ENCODE measurements around the gene CARHSP1. TPM values are rescaled to one million over a fixed set of nuclear protein-coding genes. Genes with fewer than 3 reads are reported as not detected.

CARHSP1 gene
- total and polyA plus RNA-seq, 9 of the 15 experiments (the other 6 are each of a cell fraction or from before 2014, with no cell fraction given), result 5.8 to 114 (median 41.1) TPM

- DNase-seq (ENCODE audit: extremely low read depth in 1 of 4, low spot score in 3 of 4) (no peak), ATAC-seq (no peak), FAIRE-seq (no peak)
- Histone ChIP-seq H3K4me3 (no peak overlapping the region), H3K36me3 (ENCODE audit: control insufficient read depth, insufficient read depth, low read length) (no peaks in the 10 kb centered on the region), H3K9ac (ENCODE audit: insufficient read depth in 1 of 2, low read depth in 2 of 2, low read length in 2 of 2) (no peak overlapping the region; a peak in 1 of 4 replicates), H3K27me3 (ENCODE audit: control insufficient read depth in 2 of 2, insufficient read depth in 2 of 2, low read length in 2 of 2) (peaks cover 0 to 4% of the 10 kb centered on the region in 2 experiments; a peak in 1 of 5 replicates), H3K4me1 (replicated peaks in 1 of 2; ENCODE audit: control insufficient read depth in 2 of 2, insufficient read depth in 2 of 2, low read length in 2 of 2) (peaks cover 6 to 28% of the 10 kb centered on the region in 2 experiments; a peak in 4 of 5 replicates), H3K79me2 (ENCODE audit: control insufficient read depth, insufficient read depth, low read length) (no peaks in the 10 kb centered on the region), H3K9me1 (ENCODE audit: control insufficient read depth, insufficient read depth, low read length) (no peaks in the 10 kb centered on the region), H2AFZ (ENCODE audit: low read depth, low read length) (no peak overlapping the region), H4K20me1 (replicated peaks; ENCODE audit: control insufficient read depth, insufficient read depth, low read length) (peaks cover 15% of the 10 kb centered on the region), H3K27ac (ENCODE audit: extremely low read depth, low read depth, low read length) (no peak overlapping the region), H3K9me3 (replicated peaks; ENCODE audit: control insufficient read depth, insufficient read depth, low read depth, low read length) (no peaks in the 10 kb centered on the region), H3K4me2 (ENCODE audit: insufficient read depth, low read length) (no peak overlapping the region)
- TF ChIP-seq ETV1 (tag; conservative IDR thresholded peaks at IDR 0.05; ENCODE audit: low read depth) (no peak), ZNF263 (CRISPR knock-in tag; IDR thresholded peaks at IDR 0.05; ENCODE audit: borderline replicate concordance) (peak; percentile 89)
- no TSS peak for BruUV-seq (replicated peaks)
- in situ Hi-C loops (cut with MboI) (loop anchor here (5.0 kb wide), 1 partner anchor 316 kb away; no protein-coding TSS in a partner anchor), intact Hi-C loops (cut with micrococcal nuclease) (loop anchor here (5.0 kb wide), 2 partner anchors 86 to 311 kb away; partner anchors contain the start of genes PMM2 and TMEM186)
- ChIA-PET CTCF (ENCODE audit: low intra/inter-chr PET ratio) (interaction anchor here (1.0 kb wide), 1 partner anchor 222 kb away, joined by 4 read pairs; no protein-coding TSS in a partner anchor), POLR2A (interaction anchor here (0.6 to 1.9 kb wide), 5 partner anchors 8 to 15 kb away, joined by 3 to 7 read pairs (median 5); partner anchors contain the start of gene CARHSP1)
- 37% methylated on average over 16 of the region's 17 CpGs for WGBS (ENCODE audit: insufficient coverage, low coverage, missing lambda C conversion rate)
Observed at GRCh38 chr16:8882725-8883377, 14.0 kb upstream of the CARHSP1 start.

GRCh38 chr16:8882041-8882617 lies 13.3 kb upstream of the CARHSP1 start, which contains the start of gene LITAFD:
LITAFD (plus strand) TSS chr16:8882351; CDS start chr16:8884356, 2,005 bp downstream.
- Histone ChIP-seq H4K20me1 (replicated peaks; ENCODE audit: control insufficient read depth, insufficient read depth, low read length) (peaks cover 15% of the 10 kb centered on the region), H3K9me1 (ENCODE audit: control insufficient read depth, insufficient read depth, low read length) (no peaks in the 10 kb centered on the region), H2AFZ (ENCODE audit: low read depth, low read length) (no peak within 1 kb of the TSS), H3K4me2 (ENCODE audit: insufficient read depth, low read length) (no peak within 1 kb of the TSS), H3K9me3 (replicated peaks; ENCODE audit: control insufficient read depth, insufficient read depth, low read depth, low read length) (no peaks in the 10 kb centered on the region), H3K27ac (ENCODE audit: extremely low read depth, low read depth, low read length) (no peak within 1 kb of the TSS), H3K27me3 (ENCODE audit: control insufficient read depth in 2 of 2, insufficient read depth in 2 of 2, low read length in 2 of 2) (peaks cover 0 to 8% of the 10 kb centered on the region in 2 experiments; a peak in 3 of 5 replicates), H3K79me2 (ENCODE audit: control insufficient read depth, insufficient read depth, low read length) (no peaks in the 10 kb centered on the region), H3K4me1 (replicated peaks in 1 of 2; ENCODE audit: control insufficient read depth in 2 of 2, insufficient read depth in 2 of 2, low read length in 2 of 2) (peaks cover 6 to 27% of the 10 kb centered on the region in 2 experiments; a peak in 4 of 5 replicates), H3K4me3 (no peak within 1 kb of the TSS), H3K36me3 (ENCODE audit: control insufficient read depth, insufficient read depth, low read length) (no peaks in the 10 kb centered on the region), H3K9ac (ENCODE audit: insufficient read depth in 1 of 2, low read depth in 2 of 2, low read length in 2 of 2) (no peak within 1 kb of the TSS; a peak in 1 of 4 replicates)
- ATAC-seq (no peak), FAIRE-seq (no peak), DNase-seq (ENCODE audit: extremely low read depth in 1 of 4, low spot score in 3 of 4) (no peak)
- in situ Hi-C loops (cut with MboI), result loop anchor here (5.0 kb wide), 1 partner anchor 315 kb away; no protein-coding TSS in a partner anchor
- BruUV-seq (replicated peaks), result no TSS peak
- POLR2A ChIA-PET, result interaction anchor here (0.6 to 1.9 kb wide), 5 partner anchors 8 to 18 kb away, joined by 3 to 7 read pairs (median 4); no protein-coding TSS in a partner anchor
- CTCF ChIA-PET (ENCODE audit: low intra/inter-chr PET ratio), result interaction anchor here (1.0 kb wide), 1 partner anchor 222 kb away, joined by 4 read pairs; no protein-coding TSS in a partner anchor
- WGBS (ENCODE audit: insufficient coverage, low coverage, missing lambda C conversion rate), result 17% methylated on average over 10 of the region's 10 CpGs
- intact Hi-C loops (cut with micrococcal nuclease), result loop anchor here (5.0 kb wide), 2 partner anchors 85 to 310 kb away; partner anchors contain the start of genes PMM2 and TMEM186
- no peak for TF ChIP-seq WHSC1 (IDR thresholded peaks at IDR 0.05; ENCODE audit: low read length)
- no peak for TF ChIP-seq DDX20 (tag; IDR thresholded peaks at IDR 0.05; ENCODE audit: low read depth)
- no peak for TF ChIP-seq ZNF518B (CRISPR knock-in tag; IDR thresholded peaks at IDR 0.05)
- TF ChIP-seq SIRT6 (IDR thresholded peaks at IDR 0.05; ENCODE audit: low read depth, low read length), result no peak
- TF ChIP-seq MYNN (IDR thresholded peaks at IDR 0.05), result no peak
- no peak for TF ChIP-seq MYNN (CRISPR knock-in tag; IDR thresholded peaks at IDR 0.05)
- no peak for TF ChIP-seq KLF10 (CRISPR knock-in tag; IDR thresholded peaks at IDR 0.05)
- no peak for TF ChIP-seq ZNF253 (CRISPR knock-in tag; conservative IDR thresholded peaks at IDR 0.05)

All from K562 (cell line).